ENCODE data around the gene PRKG1.

PRKG1 gene

DNA sequence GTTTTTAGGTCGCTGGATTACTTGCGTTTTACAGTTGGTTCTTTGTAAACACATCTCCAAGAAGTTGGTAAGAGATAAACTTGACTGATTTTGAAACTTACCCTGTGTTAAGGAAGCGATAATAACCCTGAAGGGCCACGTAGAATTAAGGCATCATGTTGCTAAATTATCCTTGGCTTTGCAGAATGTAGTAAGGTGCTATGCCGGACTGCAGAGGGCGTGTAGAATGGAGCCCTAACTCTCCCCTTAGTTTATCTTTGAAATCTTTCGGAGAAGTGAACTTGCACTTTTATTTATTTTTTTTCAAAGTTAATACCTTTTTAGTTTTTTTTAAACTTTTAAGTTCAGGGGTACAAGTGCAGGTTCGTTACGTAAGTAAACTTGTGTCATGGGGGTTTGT lies 1031.0 kb downstream of the PRKG1 start:
- Histone ChIP-seq H3K9ac (ENCODE audit: low read length) (no peak overlapping the region), H3K4me3 (ENCODE audit: insufficient read depth, low read length, poor library complexity, severe bottlenecking) (no peak overlapping the region), H3K36me3 (ENCODE audit: low read length) (no peaks in the 10 kb centered on the region), H4K20me1 (ENCODE audit: low read depth, low read length) (no peaks in the 10 kb centered on the region), H3F3A (ENCODE audit: insufficient read depth) (no peaks in the 10 kb centered on the region), H3K4me2 (ENCODE audit: low read depth, low read length, poor library complexity, severe bottlenecking) (no peak overlapping the region), H3K27me3 (ENCODE audit: low read length) (no peaks in the 10 kb centered on the region), H2AFZ (ENCODE audit: low read depth, low read length, severe bottlenecking) (no peak overlapping the region), H3K27ac (ENCODE audit: low read depth, low read length) (no peak overlapping the region), H3K9me2 (replicated peaks; ENCODE audit: insufficient read depth, low read length) (no peaks in the 10 kb centered on the region), H3K79me2 (ENCODE audit: insufficient read depth, low read length) (no peaks in the 10 kb centered on the region), H3K9me3 (ENCODE audit: insufficient read depth, low read length) (no peaks in the 10 kb centered on the region)
- TF ChIP-seq, protein P1, sequence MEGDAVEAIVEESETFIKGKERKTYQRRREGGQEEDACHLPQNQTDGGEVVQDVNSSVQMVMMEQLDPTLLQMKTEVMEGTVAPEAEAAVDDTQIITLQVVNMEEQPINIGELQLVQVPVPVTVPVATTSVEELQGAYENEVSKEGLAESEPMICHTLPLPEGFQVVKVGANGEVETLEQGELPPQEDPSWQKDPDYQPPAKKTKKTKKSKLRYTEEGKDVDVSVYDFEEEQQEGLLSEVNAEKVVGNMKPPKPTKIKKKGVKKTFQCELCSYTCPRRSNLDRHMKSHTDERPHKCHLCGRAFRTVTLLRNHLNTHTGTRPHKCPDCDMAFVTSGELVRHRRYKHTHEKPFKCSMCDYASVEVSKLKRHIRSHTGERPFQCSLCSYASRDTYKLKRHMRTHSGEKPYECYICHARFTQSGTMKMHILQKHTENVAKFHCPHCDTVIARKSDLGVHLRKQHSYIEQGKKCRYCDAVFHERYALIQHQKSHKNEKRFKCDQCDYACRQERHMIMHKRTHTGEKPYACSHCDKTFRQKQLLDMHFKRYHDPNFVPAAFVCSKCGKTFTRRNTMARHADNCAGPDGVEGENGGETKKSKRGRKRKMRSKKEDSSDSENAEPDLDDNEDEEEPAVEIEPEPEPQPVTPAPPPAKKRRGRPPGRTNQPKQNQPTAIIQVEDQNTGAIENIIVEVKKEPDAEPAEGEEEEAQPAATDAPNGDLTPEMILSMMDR (IDR thresholded peaks at IDR 0.05; ENCODE audit: insufficient read depth, low read length, poor library complexity, severe bottlenecking) = no peak
- no peak for TF ChIP-seq EZH2phosphoT487 (conservative IDR thresholded peaks at IDR 0.05; ENCODE audit: low read length)

DNA sequence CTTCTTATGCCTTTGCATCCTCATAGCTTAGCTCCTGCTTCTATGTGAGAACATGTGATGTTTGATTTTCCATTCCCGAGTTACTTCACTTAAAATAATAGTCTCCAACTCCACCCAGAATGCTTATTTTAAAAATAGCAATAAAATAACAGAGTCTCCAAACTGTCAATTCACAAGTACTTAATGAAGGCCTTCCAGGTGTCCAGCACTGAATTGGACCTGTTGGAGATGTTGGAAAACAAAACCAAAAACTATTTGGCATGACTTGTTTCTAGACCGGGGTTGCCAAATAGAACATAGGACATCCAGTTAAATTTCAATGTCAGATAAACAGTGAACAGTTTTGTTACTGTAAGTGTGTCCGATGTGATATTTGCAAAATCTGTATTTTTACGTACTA lies 1031.7 kb downstream of the PRKG1 start:
- TF ChIP-seq, protein P1 (IDR thresholded peaks at IDR 0.05; ENCODE audit: insufficient read depth, low read length, poor library complexity, severe bottlenecking) = no peak
- no peak for TF ChIP-seq EZH2phosphoT487 (conservative IDR thresholded peaks at IDR 0.05; ENCODE audit: low read length)
- Histone ChIP-seq H4K20me1 (ENCODE audit: low read depth, low read length) (no peaks in the 10 kb centered on the region), H3K36me3 (ENCODE audit: low read length) (no peaks in the 10 kb centered on the region), H3K4me3 (ENCODE audit: insufficient read depth, low read length, poor library complexity, severe bottlenecking) (no peak overlapping the region), H2AFZ (ENCODE audit: low read depth, low read length, severe bottlenecking) (no peak overlapping the region), H3K4me2 (ENCODE audit: low read depth, low read length, poor library complexity, severe bottlenecking) (no peak overlapping the region), H3K9me2 (replicated peaks; ENCODE audit: insufficient read depth, low read length) (no peaks in the 10 kb centered on the region), H3K9me3 (ENCODE audit: insufficient read depth, low read length) (no peaks in the 10 kb centered on the region), H3K27ac (ENCODE audit: low read depth, low read length) (no peak overlapping the region), H3K9ac (ENCODE audit: low read length) (no peak overlapping the region), H3K79me2 (ENCODE audit: insufficient read depth, low read length) (no peaks in the 10 kb centered on the region), H3F3A (ENCODE audit: insufficient read depth) (no peaks in the 10 kb centered on the region), H3K27me3 (ENCODE audit: low read length) (no peaks in the 10 kb centered on the region)

DNA sequence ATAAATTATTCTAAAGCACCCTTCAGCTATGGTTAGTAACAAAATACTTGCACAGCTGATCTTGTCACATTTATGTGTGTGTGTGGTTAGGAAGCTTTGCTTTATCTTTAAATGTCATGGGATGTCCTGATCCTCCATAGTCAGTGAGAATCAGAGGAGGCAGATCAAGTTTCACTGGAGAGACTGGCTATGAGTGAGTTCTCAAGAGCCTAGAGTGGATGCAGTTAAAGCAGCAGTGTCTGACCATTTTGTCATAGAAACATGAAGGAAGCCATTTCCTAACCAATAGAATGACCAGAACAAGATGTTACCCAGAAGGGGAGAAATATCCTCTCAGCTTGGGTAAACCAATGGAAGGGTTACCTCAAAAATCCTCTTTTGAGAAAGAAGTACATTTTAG lies 1032.6 kb downstream of the PRKG1 start:
- no peaks in the 10 kb centered on the region for H3K27me3 ChIP-seq (ENCODE audit: low read length)
- H2AFZ ChIP-seq (ENCODE audit: low read depth, low read length, severe bottlenecking) = no peak overlapping the region
- no peaks in the 10 kb centered on the region for H3K9me2 ChIP-seq (replicated peaks; ENCODE audit: insufficient read depth, low read length)
- H4K20me1 ChIP-seq (ENCODE audit: low read depth, low read length) = no peaks in the 10 kb centered on the region
- no peak overlapping the region for H3K9ac ChIP-seq (ENCODE audit: low read length)
- H3K9me3 ChIP-seq (ENCODE audit: insufficient read depth, low read length) = no peaks in the 10 kb centered on the region
- no peak overlapping the region for H3K4me2 ChIP-seq (ENCODE audit: low read depth, low read length, poor library complexity, severe bottlenecking)
- no peak overlapping the region for H3K27ac ChIP-seq (ENCODE audit: low read depth, low read length)
- H3K4me3 ChIP-seq (ENCODE audit: insufficient read depth, low read length, poor library complexity, severe bottlenecking) = no peak overlapping the region
- no peaks in the 10 kb centered on the region for H3F3A ChIP-seq (ENCODE audit: insufficient read depth)
- H3K79me2 ChIP-seq (ENCODE audit: insufficient read depth, low read length) = no peaks in the 10 kb centered on the region
- TF ChIP-seq EZH2phosphoT487 (conservative IDR thresholded peaks at IDR 0.05; ENCODE audit: low read length) = no peak
- TF ChIP-seq, protein P1 (IDR thresholded peaks at IDR 0.05; ENCODE audit: insufficient read depth, low read length, poor library complexity, severe bottlenecking) = no peak
- H3K36me3 ChIP-seq (ENCODE audit: low read length) = no peaks in the 10 kb centered on the region
